Measurements from ENCODE around the gene NSDHL.
"Not testable (repeated sequence)": the region's sequence is repeated elsewhere in the genome, so short reads cannot be mapped to it uniquely, and the experiment has no call there.

The NSDHL gene

DNA sequence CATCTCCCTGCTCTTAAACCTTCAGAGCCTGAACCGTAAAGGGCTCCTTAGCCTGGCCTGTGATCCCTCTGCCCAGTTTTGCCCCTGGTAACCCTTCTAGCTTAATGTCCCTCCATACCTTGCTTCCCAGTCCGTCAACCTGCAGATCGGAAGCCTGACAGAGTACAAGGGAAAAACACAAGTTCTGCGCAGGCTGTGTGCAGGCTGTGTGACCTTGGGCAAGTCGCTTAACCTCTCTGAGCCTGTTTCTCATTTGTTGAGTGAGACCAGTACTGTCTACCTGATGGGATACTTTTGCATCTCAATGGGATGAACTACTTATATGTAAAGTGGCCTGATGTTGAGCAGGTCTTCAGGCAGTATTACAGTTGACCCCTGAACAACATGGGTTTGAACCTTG is 1.7 kb downstream of the NSDHL start:
- Histone ChIP-seq H3K9me3 (replicated peaks in 1 of 2; ENCODE audit: control insufficient read depth in 2 of 2, insufficient read depth in 1 of 2, low read depth in 1 of 2, low read length in 2 of 2) (peaks cover 0 to 6% of the 10 kb centered on the region in 2 donors), H2BK120ac (ENCODE audit: low read depth, low read length) (no peak overlapping the region), H3K27ac (replicated peaks; ENCODE audit: low read length) (no peak overlapping the region), H2BK12ac (ENCODE audit: low read length) (no peak overlapping the region), H2BK15ac (ENCODE audit: low read length) (no peak overlapping the region), H2AFZ (ENCODE audit: low read length) (no peak overlapping the region), H2AK5ac (ENCODE audit: low read depth, low read length) (no peak overlapping the region), H3K79me1 (ENCODE audit: low read depth, low read length) (peaks cover 3% of the 10 kb centered on the region), H4K8ac (ENCODE audit: low read depth, low read length) (no peak overlapping the region), H3K4me2 (ENCODE audit: insufficient read depth, low read length, poor library complexity, severe bottlenecking) (no peak overlapping the region), H4K91ac (ENCODE audit: low read depth, low read length, poor library complexity) (no peak overlapping the region), H3K4me1 (ENCODE audit: control insufficient read depth in 2 of 2, insufficient read depth in 1 of 2, low read depth in 1 of 2, low read length in 2 of 2) (peaks cover 0 to 1% of the 10 kb centered on the region in 2 donors), H3K27me3 (ENCODE audit: control insufficient read depth in 3 of 3, insufficient read depth in 3 of 3, low read depth in 1 of 3, low read length in 3 of 3) (no peaks in the 10 kb centered on the region), H2BK5ac (ENCODE audit: low read length) (no peak overlapping the region), H3K9ac (ENCODE audit: low read depth, low read length, poor library complexity) (no peak overlapping the region), H3K18ac (ENCODE audit: low read length) (no peak overlapping the region), H3K14ac (ENCODE audit: low read length) (no peak overlapping the region), H3K4ac (ENCODE audit: low read length) (no peak overlapping the region), H3K23ac (ENCODE audit: low read depth, low read length, poor library complexity) (no peak overlapping the region), H3K36me3 (replicated peaks in 1 of 2; ENCODE audit: control insufficient read depth in 2 of 2, insufficient read depth in 2 of 2, low read length in 2 of 2) (peaks cover 5 to 48% of the 10 kb centered on the region in 2 donors), H3K4me3 (ENCODE audit: low read length in 2 of 2) (peak overlapping the region in 1 of 2 donors; percentile 89)
- DNase-seq (ENCODE audit: low spot score): no peak
- no CpG with 5 or more reads among the region's 5 CpGs for WGBS, 2 donors (ENCODE audit: extremely low coverage in 2 of 2, insufficient read length in 2 of 2, insufficient replicate concordance in 1 of 2)

DNA sequence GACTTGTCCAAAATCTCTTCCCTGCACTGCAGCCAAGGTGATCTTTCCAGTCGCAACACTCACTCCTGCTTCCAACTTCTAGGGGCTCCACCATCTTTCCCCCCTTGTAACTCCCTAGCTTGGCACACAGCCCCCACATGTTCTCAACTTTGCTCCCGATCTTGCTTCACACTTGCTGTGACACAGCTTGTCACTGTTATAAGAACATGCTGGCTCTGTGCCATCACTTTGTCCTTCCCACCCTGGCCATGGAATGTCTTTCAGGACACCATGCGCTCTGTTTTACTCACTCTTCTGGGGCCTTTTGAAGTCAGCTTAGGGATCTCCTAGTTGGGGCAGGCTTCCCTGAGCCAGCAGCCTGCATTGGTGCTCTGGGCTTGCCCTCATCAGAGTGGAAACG is 2.5 kb downstream of the NSDHL start:
- peaks cover 5 to 40% of the 10 kb centered on the region in 2 donors for H3K36me3 ChIP-seq (replicated peaks in 1 of 2; ENCODE audit: control insufficient read depth in 2 of 2, insufficient read depth in 2 of 2, low read length in 2 of 2)
- H2BK120ac ChIP-seq (ENCODE audit: low read depth, low read length): no peak overlapping the region
- no peaks in the 10 kb centered on the region for H3K27me3 ChIP-seq (ENCODE audit: control insufficient read depth in 3 of 3, insufficient read depth in 3 of 3, low read depth in 1 of 3, low read length in 3 of 3)
- H3K79me1 ChIP-seq (ENCODE audit: low read depth, low read length): peaks cover 3% of the 10 kb centered on the region
- WGBS, 2 donors (ENCODE audit: extremely low coverage in 2 of 2, insufficient read length in 2 of 2, insufficient replicate concordance in 1 of 2): no CpG with 5 or more reads among the region's 4 CpGs
- H4K8ac ChIP-seq (ENCODE audit: low read depth, low read length): no peak overlapping the region
- H3K14ac ChIP-seq (ENCODE audit: low read length): no peak overlapping the region
- H2AFZ ChIP-seq (ENCODE audit: low read length): no peak overlapping the region
- no peak overlapping the region for H3K4ac ChIP-seq (ENCODE audit: low read length)
- no peak overlapping the region for H2BK5ac ChIP-seq (ENCODE audit: low read length)
- no peak overlapping the region for H2BK12ac ChIP-seq (ENCODE audit: low read length)
- peak overlapping the region; percentile 44 for H3K9ac ChIP-seq (ENCODE audit: low read depth, low read length, poor library complexity)
- H3K9me3 ChIP-seq (replicated peaks in 1 of 2; ENCODE audit: control insufficient read depth in 2 of 2, insufficient read depth in 1 of 2, low read depth in 1 of 2, low read length in 2 of 2): peaks cover 0 to 6% of the 10 kb centered on the region in 2 donors
- H2BK15ac ChIP-seq (ENCODE audit: low read length): no peak overlapping the region
- H4K91ac ChIP-seq (ENCODE audit: low read depth, low read length, poor library complexity): no peak overlapping the region
- H3K18ac ChIP-seq (ENCODE audit: low read length): no peak overlapping the region
- peaks cover 0 to 1% of the 10 kb centered on the region in 2 donors for H3K4me1 ChIP-seq (ENCODE audit: control insufficient read depth in 2 of 2, insufficient read depth in 1 of 2, low read depth in 1 of 2, low read length in 2 of 2)
- no peak overlapping the region for H3K4me3 ChIP-seq (ENCODE audit: low read length in 2 of 2)
- no peak overlapping the region for H3K4me2 ChIP-seq (ENCODE audit: insufficient read depth, low read length, poor library complexity, severe bottlenecking)
- H2AK5ac ChIP-seq (ENCODE audit: low read depth, low read length): no peak overlapping the region
- H3K23ac ChIP-seq (ENCODE audit: low read depth, low read length, poor library complexity): no peak overlapping the region
- no peak for DNase-seq (ENCODE audit: low spot score)
- no peak overlapping the region for H3K27ac ChIP-seq (replicated peaks; ENCODE audit: low read length)

GRCh38 chrX:152835470-152835869 is 4.6 kb downstream of the NSDHL start:
- H2BK120ac ChIP-seq (ENCODE audit: low read depth, low read length); H3K4ac ChIP-seq (ENCODE audit: low read length); H3K23ac ChIP-seq (ENCODE audit: low read depth, low read length, poor library complexity); H3K9me3 ChIP-seq (replicated peaks in 1 of 2; ENCODE audit: control insufficient read depth in 2 of 2, insufficient read depth in 1 of 2, low read depth in 1 of 2, low read length in 2 of 2); H2BK5ac ChIP-seq (ENCODE audit: low read length); H3K14ac ChIP-seq (ENCODE audit: low read length); H3K27ac ChIP-seq (replicated peaks; ENCODE audit: low read length); H2AFZ ChIP-seq (ENCODE audit: low read length); H3K9ac ChIP-seq (ENCODE audit: low read depth, low read length, poor library complexity); H2BK15ac ChIP-seq (ENCODE audit: low read length); DNase-seq (ENCODE audit: low spot score); H3K4me1 ChIP-seq (ENCODE audit: control insufficient read depth in 2 of 2, insufficient read depth in 1 of 2, low read depth in 1 of 2, low read length in 2 of 2); H2AK5ac ChIP-seq (ENCODE audit: low read depth, low read length); H3K79me1 ChIP-seq (ENCODE audit: low read depth, low read length); H2BK12ac ChIP-seq (ENCODE audit: low read length); H4K91ac ChIP-seq (ENCODE audit: low read depth, low read length, poor library complexity); H3K4me2 ChIP-seq (ENCODE audit: insufficient read depth, low read length, poor library complexity, severe bottlenecking); H3K18ac ChIP-seq (ENCODE audit: low read length); H3K27me3 ChIP-seq (ENCODE audit: control insufficient read depth in 3 of 3, insufficient read depth in 3 of 3, low read depth in 1 of 3, low read length in 3 of 3); H4K8ac ChIP-seq (ENCODE audit: low read depth, low read length); H3K4me3 ChIP-seq (ENCODE audit: low read length in 2 of 2): not testable (repeated sequence)
- no CpG with 5 or more reads among the region's 1 CpG for WGBS, 2 donors (ENCODE audit: extremely low coverage in 2 of 2, insufficient read length in 2 of 2, insufficient replicate concordance in 1 of 2)
- peaks cover 5 to 31% of the 10 kb centered on the region in 2 donors for H3K36me3 ChIP-seq (replicated peaks in 1 of 2; ENCODE audit: control insufficient read depth in 2 of 2, insufficient read depth in 2 of 2, low read length in 2 of 2)

DNA sequence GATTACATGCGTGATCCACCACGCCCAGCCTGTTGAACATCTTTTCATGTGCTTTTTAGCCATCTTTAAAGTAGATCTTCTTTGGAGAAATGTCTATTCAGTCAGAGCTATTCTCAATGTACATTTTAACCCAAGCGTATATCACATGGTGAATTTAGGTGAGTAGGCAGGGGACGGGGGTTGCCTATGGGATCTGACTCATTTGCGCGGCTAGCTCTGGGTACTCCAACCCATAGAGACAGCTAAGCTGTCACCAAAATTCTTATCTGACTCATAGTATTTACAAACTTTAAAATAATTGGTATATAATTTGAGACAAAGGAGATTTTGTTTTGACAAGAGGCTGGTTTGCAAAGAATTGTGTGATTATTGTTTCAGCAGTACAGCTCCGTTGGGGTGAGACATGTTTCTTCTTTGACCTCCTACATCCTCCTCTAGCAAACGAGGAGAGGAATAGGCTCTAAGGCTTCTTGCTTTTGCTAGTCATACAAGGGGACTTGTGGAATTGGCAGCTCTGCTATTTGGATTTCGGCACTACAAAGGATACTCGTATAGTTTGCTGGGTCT is 12.0 kb downstream of the NSDHL start:
- Histone ChIP-seq H3K36me3 (replicated peaks in 1 of 2; ENCODE audit: control insufficient read depth in 2 of 2, insufficient read depth in 2 of 2, low read length in 2 of 2) (peaks cover 3 to 51% of the 10 kb centered on the region in 2 donors), H3K4me1 (ENCODE audit: control insufficient read depth in 2 of 2, insufficient read depth in 1 of 2, low read depth in 1 of 2, low read length in 2 of 2) (no peaks in the 10 kb centered on the region), H3K4me2 (ENCODE audit: insufficient read depth, low read length, poor library complexity, severe bottlenecking) (no peak overlapping the region), H4K91ac (ENCODE audit: low read depth, low read length, poor library complexity) (no peak overlapping the region), H3K4ac (ENCODE audit: low read length) (no peak overlapping the region), H3K27ac (replicated peaks; ENCODE audit: low read length) (no peak overlapping the region), H2BK120ac (ENCODE audit: low read depth, low read length) (no peak overlapping the region), H4K8ac (ENCODE audit: low read depth, low read length) (no peak overlapping the region), H3K79me1 (ENCODE audit: low read depth, low read length) (peaks cover 7% of the 10 kb centered on the region), H2BK5ac (ENCODE audit: low read length) (no peak overlapping the region), H3K9ac (ENCODE audit: low read depth, low read length, poor library complexity) (no peak overlapping the region), H2BK15ac (ENCODE audit: low read length) (no peak overlapping the region), H3K14ac (ENCODE audit: low read length) (no peak overlapping the region), H3K4me3 (ENCODE audit: low read length in 2 of 2) (no peak overlapping the region), H3K9me3 (replicated peaks in 1 of 2; ENCODE audit: control insufficient read depth in 2 of 2, insufficient read depth in 1 of 2, low read depth in 1 of 2, low read length in 2 of 2) (no peaks in the 10 kb centered on the region), H2AK5ac (ENCODE audit: low read depth, low read length) (no peak overlapping the region), H3K18ac (ENCODE audit: low read length) (no peak overlapping the region), H2BK12ac (ENCODE audit: low read length) (no peak overlapping the region), H3K27me3 (ENCODE audit: control insufficient read depth in 3 of 3, insufficient read depth in 3 of 3, low read depth in 1 of 3, low read length in 3 of 3) (peaks cover 0 to 3% (median 0%) of the 10 kb centered on the region in 3 experiments), H3K23ac (ENCODE audit: low read depth, low read length, poor library complexity) (no peak overlapping the region), H2AFZ (ENCODE audit: low read length) (no peak overlapping the region)
- no peak for DNase-seq (ENCODE audit: low spot score)
- no CpG with 5 or more reads among the region's 10 CpGs for WGBS, 2 donors (ENCODE audit: extremely low coverage in 2 of 2, insufficient read length in 2 of 2, insufficient replicate concordance in 1 of 2)
